Dermis microvascular lymphatic vessel endothelial cell (primary cell): ENCODE data around the gene PRKCI. TPM values are rescaled to one million over a fixed set of nuclear protein-coding genes. Genes with fewer than 3 reads are reported as not detected.
"Not testable (repeated sequence)": the region's sequence is repeated elsewhere in the genome, so short reads cannot be mapped to it uniquely, and the experiment has no call there.

Source experiments
- DNase-seq, 2 donors: peaks; one replicate each; pipeline versions ENCODE4 v3.0.0 to v3.0.0-alpha.2; 2010; ENCODE audit warnings: low read depth in 2 of 2
- total RNA-seq: library from RNA; depleted of rRNA; stranded (reverse); fragments of >200 nt; gene quantifications from 2 replicates; pipeline ENCODE4 v1.2.1, GENCODE V29; 2014

Gene PRKCI
- 22.9 and 23.4 TPM in 2 replicates for total RNA-seq

DNA sequence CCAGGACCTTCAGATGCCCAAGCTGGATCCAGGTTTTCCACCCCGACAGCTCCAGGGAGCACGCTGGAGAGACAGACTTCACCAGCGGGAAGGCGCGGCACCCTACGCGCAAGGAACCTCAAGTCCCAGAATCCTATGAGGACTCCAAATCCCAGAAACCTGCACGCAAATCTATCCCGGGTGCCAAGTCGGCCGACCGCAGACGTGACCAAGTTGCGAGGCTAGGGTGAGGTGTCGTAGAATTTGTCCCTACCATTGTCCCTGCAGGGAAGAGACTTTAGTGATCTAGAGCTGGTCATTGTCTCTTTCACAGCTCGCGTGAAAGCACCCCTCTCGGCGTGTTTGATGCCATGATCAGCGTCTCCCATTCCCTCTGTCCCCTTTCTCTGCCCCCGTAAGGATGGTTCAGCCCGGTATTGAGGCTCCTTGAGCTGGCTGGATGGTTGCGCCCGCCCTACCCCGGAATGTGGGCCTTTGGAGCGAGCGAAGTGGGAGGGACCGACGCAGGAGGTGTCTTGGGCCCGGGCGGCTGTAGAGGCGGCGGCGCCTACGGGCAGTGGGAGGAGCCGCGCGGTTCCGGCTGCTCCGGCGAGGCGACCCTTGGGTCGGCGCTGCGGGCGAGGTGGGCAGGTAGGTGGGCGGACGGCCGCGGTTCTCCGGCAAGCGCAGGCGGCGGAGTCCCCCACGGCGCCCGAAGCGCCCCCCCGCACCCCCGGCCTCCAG is at the start of gene PRKCI:
Gene PRKCI (plus strand): TSS at position 501 of the 723 bp plus-strand sequence. CDS start 246 bp downstream, outside the sequence.
- DNase-seq = peak; percentile 53 to 93

DNA sequence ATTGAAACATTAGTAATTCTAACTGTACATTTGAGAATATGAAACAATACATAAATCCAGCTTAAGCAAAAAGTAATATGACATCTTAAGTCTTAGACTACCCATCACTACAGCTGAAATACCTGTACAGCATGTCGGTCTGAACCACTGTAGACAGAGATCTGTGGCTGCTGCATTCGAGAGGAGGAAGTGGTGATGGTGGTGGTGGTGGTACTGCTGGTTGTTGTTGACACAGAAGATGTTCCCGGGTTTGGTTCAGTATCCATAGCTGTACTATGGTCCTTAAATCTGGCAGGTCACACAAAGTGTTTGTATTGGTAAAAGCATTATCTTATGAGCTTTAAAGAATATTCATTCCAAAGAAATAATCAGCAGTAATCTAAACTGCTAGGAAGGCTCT is 43.6 kb upstream of the PRKCI start:
- no peak for DNase-seq

DNA sequence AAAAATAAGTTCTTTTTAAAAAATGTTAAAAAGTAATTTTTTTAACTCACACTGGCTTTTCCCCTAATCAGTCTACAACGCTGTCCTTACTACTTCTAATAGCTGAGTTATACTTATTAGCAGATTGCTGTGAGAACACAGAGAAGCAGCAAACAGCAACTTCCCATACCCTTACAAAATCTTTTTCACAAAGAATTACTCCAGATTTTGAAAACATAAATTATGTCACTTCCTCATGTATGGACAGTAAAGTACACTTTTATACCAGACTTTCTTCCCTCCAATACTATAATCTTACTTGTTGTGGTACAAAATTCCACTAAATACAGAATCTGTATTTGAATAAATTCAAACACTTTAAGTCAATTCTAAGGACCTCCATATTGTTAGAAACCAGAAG is 42.8 kb upstream of the PRKCI start:
- DNase-seq = no peak

DNA sequence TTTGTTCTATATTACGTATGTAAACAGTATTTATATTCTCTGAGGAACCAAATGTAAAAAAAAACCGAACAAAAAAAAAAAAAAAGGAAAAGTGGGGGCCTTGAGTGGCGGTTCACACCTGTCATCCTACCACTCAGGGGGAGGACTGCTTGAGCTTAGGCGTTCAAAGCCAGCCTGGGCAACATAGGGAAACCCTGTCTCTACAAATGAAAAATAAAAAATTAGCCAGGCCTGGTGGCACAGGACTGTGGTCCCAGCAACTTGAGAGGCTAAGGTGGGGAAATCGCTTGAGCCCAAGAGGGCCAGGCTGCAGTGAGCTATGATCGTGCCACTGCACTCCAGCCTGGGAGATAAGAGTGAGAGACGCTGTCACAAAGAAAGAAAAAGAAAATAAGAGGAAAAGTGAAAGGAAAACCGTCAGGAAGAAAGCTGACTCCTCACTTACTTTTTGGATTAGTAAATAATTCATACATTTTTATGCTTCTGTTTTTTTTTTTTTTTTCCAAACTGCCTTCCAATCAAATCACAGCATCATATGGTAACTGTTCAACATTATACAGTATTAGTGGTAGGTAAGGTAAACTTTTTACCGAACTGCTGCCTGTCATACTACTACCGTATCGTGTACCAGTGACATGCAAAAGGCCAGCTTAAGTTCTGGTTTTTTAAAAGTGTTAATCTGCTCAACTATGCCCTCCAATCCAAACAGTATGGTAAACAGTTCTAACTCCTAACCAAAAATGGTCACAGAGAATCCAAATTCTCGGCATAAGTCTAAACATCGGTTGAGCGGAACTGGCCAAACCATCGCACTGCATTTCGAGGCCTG is 41.9 kb upstream of the PRKCI start:
- peak in 1 of 2 donors; percentile 43 for DNase-seq

DNA sequence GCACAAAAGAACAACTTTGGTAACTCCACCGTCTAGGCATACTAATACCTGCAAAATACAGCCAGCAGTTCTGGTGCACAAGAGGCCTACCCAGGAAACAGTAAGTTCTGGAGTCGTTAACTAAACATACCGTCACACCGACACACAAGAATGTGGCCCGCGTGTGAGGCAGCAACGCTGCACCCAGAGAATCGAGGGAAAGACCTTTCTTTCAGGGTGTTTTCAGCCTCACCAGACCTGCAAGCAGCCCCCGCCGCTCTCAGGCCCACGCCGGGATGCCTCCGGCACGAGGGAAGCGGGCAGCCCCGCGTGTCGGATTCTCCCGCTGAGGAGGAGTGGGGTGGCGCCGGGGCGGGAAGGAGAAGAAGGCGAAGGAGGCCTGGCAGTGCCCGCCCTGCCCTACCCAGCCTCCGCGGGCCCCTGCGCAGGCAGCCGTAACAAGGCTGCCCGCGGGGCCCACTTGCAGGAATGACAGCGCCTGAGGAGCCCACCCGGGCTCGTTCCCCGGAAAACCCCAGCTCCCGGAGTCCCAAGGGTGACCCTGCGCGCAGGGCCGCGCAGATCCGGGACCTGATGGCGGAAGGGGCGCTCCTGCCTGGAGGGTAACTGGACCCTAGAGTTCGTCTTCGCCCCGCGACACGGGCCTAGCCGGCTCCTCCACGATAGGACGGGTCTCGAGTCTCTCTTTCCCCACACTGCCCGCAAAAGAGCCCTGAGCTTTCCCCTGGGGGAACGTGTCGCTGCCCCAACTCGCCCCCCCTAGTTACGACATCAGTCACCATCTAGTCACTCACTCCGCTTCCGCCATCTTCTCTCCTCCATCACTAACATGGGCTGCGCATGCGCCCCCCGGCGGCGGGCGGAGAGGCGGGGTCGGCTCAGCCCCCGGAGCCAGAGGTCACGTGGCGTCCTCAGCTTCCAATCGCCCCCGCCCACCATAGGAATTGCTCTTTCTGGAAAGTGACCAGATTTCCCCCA is 41.0 kb upstream of the PRKCI start, which contains the start of gene PHC3:
Gene PHC3 (minus strand): TSS at position 826 of the 978 bp plus-strand sequence. CDS start 18 bp downstream, at position 808.
- peak; percentile 79 to 92 for DNase-seq

DNA sequence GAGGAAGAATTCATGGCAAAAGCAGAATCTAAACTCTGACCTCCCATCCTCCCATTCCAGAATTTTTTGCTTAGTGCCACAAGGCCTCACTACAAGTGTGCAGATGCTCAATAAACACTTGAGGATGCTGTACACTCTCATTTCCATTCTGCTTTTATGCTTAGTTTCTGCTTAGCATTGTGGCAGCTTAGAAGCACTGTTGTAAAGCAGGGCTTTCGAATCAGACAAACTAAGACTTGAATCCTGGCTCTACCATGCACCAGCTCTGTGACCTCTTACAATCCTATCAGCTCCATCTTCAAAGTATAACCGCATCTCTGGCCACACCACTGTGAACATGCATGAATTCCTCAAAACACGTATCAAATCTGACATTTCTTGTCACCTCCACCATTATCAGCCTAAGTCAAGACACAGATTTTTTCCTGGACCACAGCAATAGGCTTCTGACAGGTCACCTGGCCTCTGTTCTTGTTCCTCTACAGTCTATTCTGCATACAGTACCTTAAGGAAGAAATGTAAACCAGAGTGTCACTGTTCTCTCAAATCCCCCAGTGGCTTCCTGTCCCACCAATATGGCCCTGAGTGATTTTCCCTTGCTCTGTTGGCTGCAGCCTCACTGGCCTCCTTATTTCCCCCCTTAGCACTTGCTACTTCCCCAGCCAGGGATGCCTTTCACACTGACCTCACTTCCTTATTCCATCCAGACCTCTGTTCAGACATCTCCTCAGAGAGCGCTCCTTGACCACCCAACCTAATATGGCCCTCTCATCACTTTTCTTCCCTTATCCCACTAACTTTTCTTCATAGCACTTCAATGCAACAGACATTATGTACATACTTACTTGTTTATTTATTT is 32.6 kb upstream of the PRKCI start:
- DNase-seq = no peak

GRCh38 chr3:170195759-170196158 is 26.5 kb upstream of the PRKCI start:
- DNase-seq = not testable (repeated sequence)

DNA sequence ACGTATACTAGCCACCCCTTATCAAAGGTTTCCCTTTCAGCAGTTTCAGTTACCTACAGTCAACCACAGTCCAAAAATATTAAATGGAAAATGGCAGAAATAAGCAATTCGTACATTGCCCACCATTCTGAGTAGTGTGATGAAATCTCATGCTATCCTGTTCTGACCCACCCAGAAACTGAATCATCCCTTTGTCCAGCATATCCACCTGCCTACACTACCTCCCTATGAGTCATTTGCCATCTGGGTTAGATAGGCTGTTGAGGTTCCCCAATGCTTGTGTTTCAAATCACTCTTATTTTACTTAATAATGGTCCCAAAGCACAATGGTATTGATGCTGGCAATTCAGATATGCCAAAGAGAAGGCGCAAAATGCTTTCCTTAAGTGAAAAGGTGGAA is 25.4 kb upstream of the PRKCI start:
- no peak for DNase-seq

- DNase-seq = no peak
Observed at GRCh38 chr3:170200987-170201386, 21.2 kb upstream of the PRKCI start.

GRCh38 chr3:170201527-170201926 is 20.7 kb upstream of the PRKCI start:
- no peak for DNase-seq

- DNase-seq = no peak
Observed at GRCh38 chr3:170203457-170203856, 18.8 kb upstream of the PRKCI start.

- no peak for DNase-seq
Observed at GRCh38 chr3:170204023-170204472, 18.2 kb upstream of the PRKCI start.

DNA sequence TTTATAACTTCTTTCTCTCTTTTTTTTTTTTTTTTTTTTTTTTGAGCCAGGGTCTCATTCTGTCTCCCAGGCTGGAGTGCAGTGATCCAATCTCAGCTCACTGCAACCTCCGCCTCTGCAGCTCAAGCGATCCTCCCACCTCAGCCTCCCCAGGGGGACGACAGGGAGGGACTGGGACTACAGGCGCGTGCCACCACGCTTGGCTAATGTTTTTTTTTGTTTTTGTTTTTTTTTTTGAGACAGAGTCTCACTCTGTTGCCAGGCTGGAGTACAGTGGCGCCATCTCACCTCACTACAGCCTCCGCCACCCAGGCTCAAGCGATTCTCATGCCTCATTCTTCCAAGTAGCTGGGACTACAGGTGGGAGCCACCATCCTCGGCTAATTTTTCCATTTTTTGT is 17.7 kb upstream of the PRKCI start:
- DNase-seq = no peak

GRCh38 chr3:170205302-170205701 is 16.9 kb upstream of the PRKCI start:
- no peak for DNase-seq

DNA sequence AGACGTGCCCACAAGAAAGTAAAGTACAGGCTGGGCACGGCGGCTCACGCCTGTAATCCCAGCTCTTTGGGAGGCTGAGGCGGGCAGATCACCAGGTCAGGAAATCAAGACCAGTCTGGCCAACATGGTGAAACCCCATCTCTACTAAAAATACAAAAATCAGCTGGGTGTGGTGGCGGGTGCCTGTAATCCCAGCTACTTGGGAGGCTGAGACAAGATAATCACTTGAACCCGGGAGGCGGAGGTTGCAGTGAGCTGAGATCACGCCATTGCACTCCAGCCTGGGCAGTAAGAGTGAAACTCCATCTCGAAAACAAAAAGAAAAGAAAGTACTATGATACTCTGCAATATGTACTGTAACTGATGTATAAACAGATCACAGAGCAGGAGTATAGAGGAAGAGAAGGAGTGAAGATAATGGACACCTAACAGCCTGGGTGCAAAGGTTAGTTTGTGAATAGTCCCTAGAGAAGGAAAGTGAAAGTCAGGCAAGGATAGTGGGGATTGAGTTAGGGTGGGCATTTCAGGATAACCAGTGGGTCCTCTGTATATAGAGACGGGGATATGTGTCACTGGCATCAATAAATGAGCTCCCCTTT is 16.0 kb upstream of the PRKCI start:
- DNase-seq = not testable (repeated sequence)

DNA sequence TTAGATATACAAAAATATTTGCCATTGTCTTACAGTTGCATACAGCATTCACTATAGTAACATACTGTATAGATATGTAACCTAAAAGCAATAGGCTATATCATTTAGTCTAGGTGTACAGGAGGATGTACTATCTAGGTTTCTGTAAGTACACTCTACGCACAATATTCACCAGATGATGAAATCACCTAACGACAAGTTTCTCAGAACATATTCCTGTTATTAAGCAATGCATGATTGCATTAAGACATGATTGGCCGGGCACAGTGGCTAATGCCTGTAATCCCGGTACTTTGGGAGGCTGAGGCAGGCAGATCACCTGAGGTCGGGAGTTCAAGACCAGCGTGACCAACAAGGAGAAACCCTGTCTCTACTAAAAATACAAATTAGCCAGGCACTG is 14.5 kb upstream of the PRKCI start:
- DNase-seq = no peak

DNA sequence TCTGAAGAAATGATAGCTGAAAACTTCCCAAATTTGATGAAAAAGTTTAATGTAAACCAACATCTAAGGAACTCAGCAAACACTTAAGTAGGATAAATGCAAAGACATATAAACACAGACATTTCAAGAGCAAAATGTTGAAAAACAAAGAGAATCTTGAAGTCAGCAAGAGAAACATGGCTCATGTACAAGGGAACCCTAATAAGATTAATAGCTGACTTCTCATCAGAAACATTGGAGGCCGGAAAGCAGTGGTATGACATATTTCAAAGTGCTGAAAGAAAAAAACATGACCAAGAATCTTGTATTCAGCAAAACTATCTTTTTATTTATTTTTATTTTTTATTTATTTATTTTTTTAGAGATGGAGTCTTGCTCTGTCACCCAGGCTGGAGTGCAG is 10.6 kb upstream of the PRKCI start:
- no peak for DNase-seq

GRCh38 chr3:170219850-170220249 is 2.4 kb upstream of the PRKCI start:
- DNase-seq = no peak

GRCh38 chr3:170220871-170221270 is 1.4 kb upstream of the PRKCI start:
- no peak for DNase-seq
